ENCODE results near the gene UBAC2.

Gene UBAC2

DNA sequence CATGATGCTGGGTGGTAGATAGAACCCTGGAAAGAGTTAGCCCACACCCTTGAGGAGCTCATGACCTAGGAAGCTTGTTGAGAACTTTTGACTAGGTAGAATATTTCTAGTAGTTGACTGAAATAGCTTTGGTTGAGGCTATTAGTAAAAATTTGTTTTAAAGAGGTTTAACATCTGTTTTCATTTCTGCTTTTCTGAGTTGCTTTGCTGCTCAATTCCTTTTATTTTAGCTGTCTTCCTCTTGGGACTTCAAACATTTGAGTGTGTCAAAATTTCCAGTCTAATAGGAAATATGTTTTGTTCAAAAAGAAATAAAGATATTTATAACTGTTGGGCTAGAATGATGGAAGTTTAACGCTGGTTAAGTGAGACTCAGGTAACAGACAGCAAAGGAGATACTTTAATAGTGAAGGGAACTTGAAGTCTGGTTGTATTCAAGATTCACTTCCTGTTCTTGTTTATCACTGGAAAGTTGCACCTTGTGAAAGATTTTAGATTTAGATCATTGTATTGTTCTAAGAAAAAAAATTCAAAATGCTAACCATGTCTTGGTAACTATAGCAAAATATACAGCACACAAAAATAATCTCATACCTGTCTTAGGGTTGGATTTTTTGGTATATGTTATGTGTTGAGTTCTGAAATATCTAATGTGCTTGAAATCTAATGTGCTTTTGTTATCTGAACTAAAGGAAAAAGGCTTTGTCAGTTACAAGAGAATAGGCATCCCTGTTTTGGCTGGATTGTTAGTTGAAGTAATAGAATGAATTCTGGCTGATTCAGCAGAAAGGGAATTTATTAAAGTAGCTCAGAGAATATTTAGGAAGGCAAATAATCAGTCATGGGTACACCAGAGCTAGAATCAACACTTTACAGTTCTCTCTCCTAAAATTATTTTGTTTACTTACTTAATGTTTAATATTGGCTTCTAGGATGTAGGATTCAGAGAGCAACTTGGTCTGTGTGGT is 81.9 kb downstream of the UBAC2 start:
- FAIRE-seq (peak; percentile 16), DNase-seq (ENCODE audit: insufficient read length, low spot score) (no peak)
- TF ChIP-seq POU2F2 (IDR thresholded peaks at IDR 0.05; ENCODE audit: low read depth, low read length) (no peak), SPI1 (IDR thresholded peaks at IDR 0.05; ENCODE audit: low read depth, low read length) (peak; percentile 87)

DNA sequence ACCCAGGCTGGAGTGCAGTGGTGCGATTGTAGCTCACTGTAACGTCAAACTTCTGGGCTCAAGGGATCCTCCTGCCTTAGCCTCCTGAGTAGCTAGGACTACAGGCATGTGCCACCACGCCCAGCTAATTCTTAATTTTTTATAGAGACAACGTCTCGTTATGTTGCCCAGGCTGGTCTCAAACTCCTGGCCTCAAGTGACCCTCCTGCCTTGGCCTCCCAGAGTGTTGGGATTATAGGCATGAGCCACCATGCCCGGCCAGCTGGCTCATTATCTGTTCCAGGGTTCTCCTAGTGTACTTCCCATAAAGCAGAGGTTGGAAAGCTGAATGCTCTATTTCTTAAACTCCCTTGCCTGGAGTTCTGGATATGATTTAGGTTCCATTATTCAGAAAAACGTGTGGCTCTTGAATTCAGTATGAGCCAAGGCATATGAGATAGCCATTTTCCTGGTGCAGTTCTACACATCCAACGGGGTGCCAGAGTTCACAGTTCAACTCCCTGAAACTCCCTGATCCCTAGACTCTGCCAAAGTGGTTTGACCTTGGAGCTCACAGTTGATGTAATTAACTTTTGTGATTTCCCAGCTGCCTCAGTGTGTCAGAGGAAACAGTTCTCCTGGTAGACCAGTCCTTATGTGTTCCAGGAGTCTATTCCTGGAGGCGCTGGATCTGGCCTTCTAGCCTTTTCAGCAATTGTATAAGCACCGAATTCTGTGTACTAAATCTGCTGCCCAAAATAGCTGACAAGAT is 85.0 kb downstream of the UBAC2 start:
- DNase-seq (ENCODE audit: insufficient read length, low spot score) = no peak
- TF ChIP-seq PAX5 (IDR thresholded peaks at IDR 0.05; ENCODE audit: insufficient read depth, low read length, severe bottlenecking) = no peak
- TF ChIP-seq SPI1 (IDR thresholded peaks at IDR 0.05; ENCODE audit: low read depth, low read length) = no peak
- TF ChIP-seq POLR2A (IDR thresholded peaks at IDR 0.05; ENCODE audit: low read depth, low read length) = no peak
- TF ChIP-seq POLR2AphosphoS5 (IDR thresholded peaks at IDR 0.05; ENCODE audit: low read depth, low read length) = no peak
- no peak for TF ChIP-seq TAF1 (IDR thresholded peaks at IDR 0.05; ENCODE audit: low read depth, low read length)
- TF ChIP-seq POU2F2 (IDR thresholded peaks at IDR 0.05; ENCODE audit: low read depth, low read length) = no peak
- no peak for FAIRE-seq

DNA sequence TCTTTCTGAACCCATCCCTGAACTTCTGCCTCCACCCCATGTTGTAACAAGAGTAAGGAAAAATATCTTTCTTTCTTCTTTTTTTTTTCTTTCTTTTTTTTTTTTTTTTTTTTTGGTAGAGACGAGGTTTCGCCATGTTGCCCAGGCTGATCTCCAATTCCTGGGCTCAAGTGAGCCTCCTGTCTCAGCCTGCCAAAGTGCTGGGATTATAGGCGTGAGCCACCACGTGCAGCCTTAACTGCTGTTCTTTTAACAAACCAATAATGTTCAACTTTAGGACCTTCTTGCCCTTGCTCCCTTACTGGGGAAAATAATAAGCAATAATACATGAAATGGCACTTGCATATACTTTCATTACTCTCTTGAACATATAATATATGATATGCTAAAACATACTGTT is 86.9 kb downstream of the UBAC2 start:
- no peak for TF ChIP-seq POLR2AphosphoS5 (IDR thresholded peaks at IDR 0.05; ENCODE audit: low read depth, low read length)
- no peak for TF ChIP-seq PAX5 (IDR thresholded peaks at IDR 0.05; ENCODE audit: insufficient read depth, low read length, severe bottlenecking)
- no peak for TF ChIP-seq TAF1 (IDR thresholded peaks at IDR 0.05; ENCODE audit: low read depth, low read length)
- no peak for TF ChIP-seq POU2F2 (IDR thresholded peaks at IDR 0.05; ENCODE audit: low read depth, low read length)
- no peak for TF ChIP-seq SPI1 (IDR thresholded peaks at IDR 0.05; ENCODE audit: low read depth, low read length)
- no peak for TF ChIP-seq POLR2A (IDR thresholded peaks at IDR 0.05; ENCODE audit: low read depth, low read length)
- FAIRE-seq = no peak
- no peak for DNase-seq (ENCODE audit: insufficient read length, low spot score)

DNA sequence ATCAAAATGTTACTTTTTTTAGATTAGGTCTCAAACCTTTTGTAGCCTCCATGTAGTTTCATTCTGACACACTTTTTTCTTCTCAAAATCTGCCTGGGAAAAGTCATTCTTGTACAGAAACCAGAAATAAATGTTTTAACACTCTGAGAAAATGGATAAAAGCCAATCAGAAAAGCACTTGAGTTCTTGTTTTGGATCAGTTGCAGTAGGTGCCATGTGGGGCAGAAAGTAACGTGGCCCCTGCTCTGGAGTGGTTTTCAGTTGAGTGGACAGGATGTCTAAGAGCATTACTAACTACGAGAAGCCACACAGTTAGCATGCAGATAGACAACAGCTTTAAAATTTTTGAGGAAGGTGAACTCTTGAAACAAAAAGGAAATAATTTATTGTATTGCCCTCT is 87.4 kb downstream of the UBAC2 start:
- peak; percentile 46 for TF ChIP-seq PAX5 (IDR thresholded peaks at IDR 0.05; ENCODE audit: insufficient read depth, low read length, severe bottlenecking)
- TF ChIP-seq POLR2A (IDR thresholded peaks at IDR 0.05; ENCODE audit: low read depth, low read length) = no peak
- TF ChIP-seq TAF1 (IDR thresholded peaks at IDR 0.05; ENCODE audit: low read depth, low read length) = no peak
- no peak; the same call in 1 of the 2 replicates for TF ChIP-seq SPI1 (IDR thresholded peaks at IDR 0.05; ENCODE audit: low read depth, low read length)
- TF ChIP-seq POU2F2 (IDR thresholded peaks at IDR 0.05; ENCODE audit: low read depth, low read length) = peak; percentile 63; the same call in 1 of the 2 replicates
- no peak for TF ChIP-seq POLR2AphosphoS5 (IDR thresholded peaks at IDR 0.05; ENCODE audit: low read depth, low read length)
- FAIRE-seq = peak; percentile 85
- peak; percentile 23 for DNase-seq (ENCODE audit: insufficient read length, low spot score)

GRCh38 chr13:99289271-99289670 is 88.6 kb downstream of the UBAC2 start:
- DNase-seq (ENCODE audit: insufficient read length, low spot score) = no peak
- TF ChIP-seq SPI1 (IDR thresholded peaks at IDR 0.05; ENCODE audit: low read depth, low read length) = no peak
- TF ChIP-seq TAF1 (IDR thresholded peaks at IDR 0.05; ENCODE audit: low read depth, low read length) = no peak
- no peak for TF ChIP-seq POLR2A (IDR thresholded peaks at IDR 0.05; ENCODE audit: low read depth, low read length)
- no peak for TF ChIP-seq PAX5 (IDR thresholded peaks at IDR 0.05; ENCODE audit: insufficient read depth, low read length, severe bottlenecking)
- TF ChIP-seq POLR2AphosphoS5 (IDR thresholded peaks at IDR 0.05; ENCODE audit: low read depth, low read length) = no peak
- no peak for TF ChIP-seq POU2F2 (IDR thresholded peaks at IDR 0.05; ENCODE audit: low read depth, low read length)
- FAIRE-seq = no peak

- FAIRE-seq (peak; percentile 69), DNase-seq (ENCODE audit: insufficient read length, low spot score) (no peak)
- TF ChIP-seq POU2F2 (IDR thresholded peaks at IDR 0.05; ENCODE audit: low read depth, low read length) (no peak), SPI1 (IDR thresholded peaks at IDR 0.05; ENCODE audit: low read depth, low read length) (no peak), POLR2AphosphoS5 (IDR thresholded peaks at IDR 0.05; ENCODE audit: low read depth, low read length) (no peak), PAX5 (IDR thresholded peaks at IDR 0.05; ENCODE audit: insufficient read depth, low read length, severe bottlenecking) (no peak), TAF1 (IDR thresholded peaks at IDR 0.05; ENCODE audit: low read depth, low read length) (no peak), POLR2A (IDR thresholded peaks at IDR 0.05; ENCODE audit: low read depth, low read length) (no peak)
Measured at GRCh38 chr13:99289674-99290337, 89.2 kb downstream of the UBAC2 start.

- FAIRE-seq = peak; percentile 35
- no peak for TF ChIP-seq POLR2AphosphoS5 (IDR thresholded peaks at IDR 0.05; ENCODE audit: low read depth, low read length)
- no peak for DNase-seq (ENCODE audit: insufficient read length, low spot score)
Measured at GRCh38 chr13:99290894-99291293, 90.2 kb downstream of the UBAC2 start.

DNA sequence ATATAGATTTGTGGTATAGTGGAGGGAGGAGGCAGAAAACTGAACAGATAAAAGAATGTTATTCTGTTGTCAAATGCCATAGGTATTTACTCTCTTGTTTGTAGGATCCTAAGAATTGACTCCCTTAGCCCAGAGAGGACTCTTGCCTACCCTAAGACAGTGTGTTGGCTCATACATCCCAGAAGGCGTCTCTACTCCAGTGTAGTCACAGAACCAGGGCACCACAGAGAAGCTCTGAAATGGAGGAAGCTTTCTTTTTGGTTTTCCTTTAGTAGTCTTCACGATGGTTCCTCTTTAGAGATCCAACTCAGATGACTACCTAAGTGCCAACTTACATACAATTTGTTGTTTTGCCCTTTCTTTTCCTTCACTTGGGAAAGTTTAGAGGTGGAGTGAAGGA is 92.5 kb downstream of the UBAC2 start:
- no peak for TF ChIP-seq TAF1 (IDR thresholded peaks at IDR 0.05; ENCODE audit: low read depth, low read length)
- peak; percentile 82 for TF ChIP-seq POLR2A (IDR thresholded peaks at IDR 0.05; ENCODE audit: low read depth, low read length)
- TF ChIP-seq POLR2AphosphoS5 (IDR thresholded peaks at IDR 0.05; ENCODE audit: low read depth, low read length) = peak; percentile 63; the same call in 1 of the 2 replicates
- DNase-seq (ENCODE audit: insufficient read length, low spot score) = no peak
- no peak for FAIRE-seq

DNA sequence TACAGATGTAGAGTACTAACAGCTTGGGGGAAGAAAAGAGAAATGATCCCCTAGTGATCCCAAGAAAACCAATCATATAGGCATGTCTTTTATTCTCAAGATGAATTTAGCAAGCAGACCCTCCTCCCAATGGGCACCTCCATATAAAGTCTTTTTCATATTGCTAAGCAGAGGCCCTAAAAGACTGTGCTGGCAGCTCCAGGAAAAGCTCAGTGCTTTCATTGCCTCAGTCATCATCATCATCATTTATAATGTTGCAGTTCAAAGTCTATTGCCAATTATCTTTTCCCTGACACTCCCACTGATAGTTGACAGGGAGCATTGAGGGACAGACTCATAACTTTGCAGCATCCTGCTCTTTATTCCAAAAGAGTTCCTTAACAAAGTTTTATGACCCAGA is 93.5 kb downstream of the UBAC2 start:
- peak; percentile 46; the same call in 1 of the 2 replicates for TF ChIP-seq POLR2A (IDR thresholded peaks at IDR 0.05; ENCODE audit: low read depth, low read length)
- TF ChIP-seq POU2F2 (IDR thresholded peaks at IDR 0.05; ENCODE audit: low read depth, low read length) = no peak
- no peak for FAIRE-seq
- no peak for DNase-seq (ENCODE audit: insufficient read length, low spot score)
